ENCODE results near the gene MECP2.

Gene MECP2

DNA sequence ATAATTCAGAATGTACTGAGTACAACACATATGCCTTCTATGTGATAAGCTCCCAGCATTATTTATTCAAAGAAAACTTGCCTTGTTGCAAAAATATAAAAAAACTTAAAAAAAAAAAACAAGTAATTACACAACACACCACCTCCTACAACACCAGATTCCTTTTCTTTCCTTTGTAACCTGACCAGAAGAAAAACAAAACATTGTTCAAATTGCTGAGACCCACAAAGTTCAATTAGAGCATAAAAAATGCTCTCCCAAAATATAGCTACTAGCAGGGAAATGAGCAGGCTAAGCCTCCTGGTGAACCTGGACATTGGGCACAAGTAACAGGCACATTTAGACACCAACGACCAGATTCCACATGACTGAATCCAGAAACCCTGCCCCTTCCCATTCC, 38.3 kb downstream of the MECP2 start:
- no peak for DNase-seq

DNA sequence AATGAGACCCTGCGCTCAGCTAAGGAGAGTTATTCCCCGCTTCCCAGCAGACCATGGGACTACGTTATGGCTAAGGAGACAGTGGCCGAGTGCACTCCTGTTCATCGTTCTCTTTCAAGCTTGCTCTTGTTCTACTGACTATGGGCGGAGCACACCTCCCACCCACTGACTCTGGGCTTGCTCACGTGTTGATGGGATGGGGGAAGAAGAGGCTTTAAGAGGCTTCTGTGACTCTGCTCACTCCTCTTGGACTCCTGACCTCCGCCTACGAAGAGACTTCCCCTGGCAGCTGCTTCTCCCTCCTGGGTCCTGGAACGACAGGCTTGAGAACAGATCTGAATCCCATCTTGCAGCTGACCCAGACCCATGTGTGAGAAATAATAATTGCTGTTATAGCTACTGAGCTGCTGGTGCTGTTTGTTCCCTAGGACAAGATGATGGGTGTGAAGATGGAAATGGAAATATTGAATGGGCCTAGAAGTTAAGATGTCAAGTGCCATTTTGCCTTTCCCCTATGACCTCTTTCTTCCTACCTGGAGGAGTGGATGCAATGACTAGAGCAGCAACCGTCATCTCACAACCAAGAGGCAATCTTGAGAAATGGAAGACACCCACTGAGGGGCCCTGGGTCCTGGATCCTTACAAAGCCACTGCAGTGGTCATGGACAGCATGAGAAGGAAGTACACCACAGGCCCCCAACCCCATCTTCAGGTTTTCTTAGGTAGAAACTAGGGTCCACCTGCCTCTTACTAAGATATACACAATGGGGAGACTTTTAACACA, 39.1 kb downstream of the MECP2 start:
- no peak for DNase-seq

- no peak for DNase-seq
Measured at GRCh38 chrX:154057791-154058190, 39.7 kb downstream of the MECP2 start.

- no peak for DNase-seq
Measured at GRCh38 chrX:154056770-154057241, 40.7 kb downstream of the MECP2 start.

- DNase-seq = peak; percentile 54
Measured at GRCh38 chrX:154051201-154051810, 46.2 kb downstream of the MECP2 start.

DNA sequence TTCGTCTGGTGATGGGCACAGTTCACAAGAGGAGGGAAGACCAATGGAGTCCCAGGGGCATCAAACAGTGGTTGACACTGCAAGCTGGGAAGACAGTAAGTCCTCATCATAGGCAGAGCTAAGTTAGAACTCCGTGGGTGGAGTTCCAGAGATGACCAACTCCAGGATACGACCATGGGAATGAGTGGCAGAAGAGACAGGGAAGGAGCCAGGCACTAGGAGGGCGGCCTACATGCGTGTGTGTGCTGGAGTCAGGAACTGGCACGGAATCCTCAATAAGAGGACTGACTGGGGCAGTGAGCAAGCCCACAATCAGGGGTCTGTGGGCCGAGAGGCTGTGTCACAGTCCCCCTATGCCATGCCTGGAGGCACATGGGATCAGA, 47.4 kb downstream of the MECP2 start:
- DNase-seq = no peak

- DNase-seq = no peak
Measured at GRCh38 chrX:154049209-154050112, 48.1 kb downstream of the MECP2 start.

DNA sequence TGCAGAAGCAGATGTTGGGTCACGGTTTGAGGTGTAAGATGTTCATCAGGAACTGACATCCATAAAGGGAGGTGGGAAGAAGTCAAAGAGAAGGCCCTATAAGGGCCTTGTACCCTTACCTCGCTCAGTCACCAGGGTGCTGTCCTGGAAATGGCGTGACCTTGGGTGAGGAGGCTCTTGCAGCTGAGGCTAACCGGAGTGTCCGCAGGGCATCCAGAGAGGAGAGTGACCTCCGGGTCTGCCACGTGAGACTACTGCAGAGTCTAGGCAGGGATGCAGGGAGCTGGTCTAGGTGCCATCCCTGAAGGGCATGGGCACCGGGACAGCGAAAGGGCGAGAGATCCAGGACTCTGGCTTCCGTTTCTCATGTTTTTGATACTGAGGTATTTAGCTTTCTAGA, 49.1 kb downstream of the MECP2 start:
- DNase-seq = no peak

DNA sequence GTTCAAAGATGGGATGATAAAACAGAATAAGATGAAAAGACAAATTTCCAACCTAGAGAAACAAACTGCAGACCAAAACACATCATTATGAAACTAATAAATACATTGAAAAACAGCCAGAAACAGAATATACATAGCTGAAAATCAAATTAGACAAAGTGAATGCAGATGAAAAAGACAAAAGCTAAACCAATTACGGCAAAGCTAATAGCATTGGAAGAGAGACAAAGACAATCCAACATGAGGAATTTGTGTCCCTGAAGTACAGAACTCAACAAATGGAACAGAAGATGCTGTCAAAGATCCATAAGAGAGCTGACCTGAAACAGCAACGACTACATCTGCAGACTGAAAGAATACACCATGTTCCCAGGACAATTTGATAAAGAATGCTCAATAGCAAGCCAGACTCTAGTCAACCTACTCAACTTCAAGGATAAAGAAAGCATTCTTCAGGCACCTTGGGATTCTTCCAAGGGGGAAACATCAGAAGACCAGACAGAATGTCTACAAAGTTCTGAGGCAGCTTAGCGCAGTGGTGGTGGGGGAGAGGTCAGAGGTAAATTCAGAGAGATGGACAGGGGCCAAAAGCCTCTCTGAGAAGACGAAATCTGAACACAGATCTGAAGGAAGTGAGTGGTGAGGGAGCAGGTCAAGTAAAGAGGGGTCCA, 50.4 kb downstream of the MECP2 start:
- no peak for DNase-seq

DNA sequence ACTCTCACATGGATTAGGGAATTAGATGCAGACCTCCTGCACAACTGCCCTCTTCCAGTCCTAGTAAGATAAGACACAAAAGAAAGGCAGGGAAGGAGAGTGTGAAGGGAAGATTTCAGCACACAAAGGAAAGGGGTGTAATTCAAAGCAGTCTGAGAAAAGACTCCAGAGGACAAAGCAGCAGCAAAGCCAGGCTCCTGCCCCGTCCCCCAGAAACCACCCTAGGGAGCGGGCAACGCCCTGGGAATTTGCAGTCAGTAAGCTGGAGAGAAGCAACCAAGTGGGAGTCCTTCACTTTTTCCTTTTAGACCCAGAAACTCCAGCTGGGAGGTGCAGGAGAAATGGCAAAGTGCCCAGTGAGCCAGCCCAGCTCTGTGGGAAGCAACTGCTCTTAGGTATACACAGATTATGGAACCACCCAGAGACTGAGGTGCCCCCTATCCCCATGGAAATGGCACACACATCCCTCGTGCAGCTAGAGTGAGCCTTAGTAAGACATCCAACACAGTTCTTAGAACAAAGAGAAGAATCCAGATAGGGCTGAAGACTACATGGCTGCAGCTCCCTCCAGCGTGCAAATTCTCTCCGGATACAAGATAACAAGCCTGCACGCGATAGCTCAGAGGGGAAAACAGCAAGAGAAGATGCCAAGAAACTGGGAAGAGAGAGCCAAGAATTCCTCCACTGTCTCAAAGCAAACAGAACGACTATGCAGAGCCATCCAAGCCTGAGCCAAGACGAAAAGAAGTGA, 51.3 kb downstream of the MECP2 start:
- DNase-seq = no peak

DNA sequence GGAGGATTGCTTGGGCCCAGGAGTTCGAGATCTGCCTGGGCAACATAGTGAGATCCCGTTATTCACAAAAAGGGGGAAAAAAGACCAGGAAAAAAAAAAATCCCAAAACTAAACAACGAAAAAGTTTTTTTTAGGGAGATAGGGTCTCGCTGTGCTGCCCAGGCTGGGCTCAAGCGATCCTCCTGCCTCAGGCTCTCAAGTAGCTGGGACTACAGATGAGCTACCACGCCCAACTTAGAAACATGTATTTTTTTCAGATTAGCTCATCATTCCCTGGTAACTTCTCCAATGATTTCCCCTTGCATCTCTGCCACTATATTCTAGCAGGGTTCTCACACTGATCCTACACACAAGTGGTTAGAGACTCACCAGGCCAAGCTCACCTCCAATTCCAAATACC, 53.4 kb downstream of the MECP2 start:
- DNase-seq = no peak

DNA sequence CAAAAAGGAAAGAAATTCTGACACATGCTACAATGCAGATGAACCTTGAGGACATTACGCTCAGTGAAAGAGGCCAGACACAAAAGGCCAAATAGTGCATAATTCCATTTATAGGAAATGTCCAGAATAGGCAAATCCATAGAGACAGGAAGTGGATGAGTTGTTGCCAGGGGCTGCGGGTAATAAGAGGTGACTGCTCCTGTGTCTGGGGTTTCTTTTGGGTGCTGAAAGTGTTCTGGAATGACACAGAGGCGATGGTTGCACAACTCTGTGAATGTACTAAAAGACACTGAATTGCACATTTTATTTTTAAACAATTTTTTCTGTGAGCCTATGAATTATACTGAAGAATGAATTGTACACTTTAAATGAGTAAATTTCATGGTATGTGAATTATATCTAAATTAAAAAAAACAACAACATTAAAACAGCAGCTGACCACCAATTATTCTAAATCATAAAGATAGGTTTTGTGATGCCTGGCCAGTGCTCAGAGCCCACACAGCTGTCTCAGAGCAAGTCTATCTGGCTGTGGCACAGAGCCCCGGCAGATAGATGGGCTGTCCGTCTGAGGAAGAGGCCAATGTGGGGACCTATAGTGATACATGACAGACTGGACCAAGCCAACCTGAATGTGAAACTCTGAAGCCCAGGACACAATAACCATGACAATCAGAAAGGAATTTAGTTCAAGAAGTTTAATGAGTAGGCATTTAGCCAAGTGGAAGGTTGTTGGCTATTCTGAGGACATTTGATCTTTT, 54.3 kb downstream of the MECP2 start:
- no peak for DNase-seq

- DNase-seq = no peak
Measured at GRCh38 chrX:154040863-154041262, 56.7 kb downstream of the MECP2 start.

GRCh38 chrX:154040307-154040756, 57.2 kb downstream of the MECP2 start:
- no peak for DNase-seq

DNA sequence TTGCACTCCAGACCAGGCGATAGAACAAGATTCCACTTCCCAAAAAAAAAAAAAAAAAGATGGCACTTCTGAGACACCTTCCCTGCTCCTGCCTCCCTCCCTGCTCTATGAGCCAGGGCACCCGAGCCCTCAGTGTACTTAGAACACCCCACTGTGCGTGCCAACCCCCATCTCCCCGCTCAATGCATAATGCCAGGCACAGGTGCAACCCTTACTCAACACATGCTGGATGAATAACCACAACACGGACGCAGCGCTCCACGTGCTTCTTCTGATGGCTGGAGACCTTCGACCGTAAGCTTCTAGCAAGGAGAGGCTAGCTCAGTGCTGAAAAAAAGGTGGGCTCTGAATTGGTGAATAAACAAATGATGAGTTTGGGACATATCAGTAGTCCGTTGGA, 57.9 kb downstream of the MECP2 start:
- DNase-seq = no peak

- no peak for DNase-seq
Measured at GRCh38 chrX:154038656-154039055, 58.9 kb downstream of the MECP2 start.

- DNase-seq = no peak
Measured at GRCh38 chrX:154037754-154038153, 59.8 kb downstream of the MECP2 start.

DNA sequence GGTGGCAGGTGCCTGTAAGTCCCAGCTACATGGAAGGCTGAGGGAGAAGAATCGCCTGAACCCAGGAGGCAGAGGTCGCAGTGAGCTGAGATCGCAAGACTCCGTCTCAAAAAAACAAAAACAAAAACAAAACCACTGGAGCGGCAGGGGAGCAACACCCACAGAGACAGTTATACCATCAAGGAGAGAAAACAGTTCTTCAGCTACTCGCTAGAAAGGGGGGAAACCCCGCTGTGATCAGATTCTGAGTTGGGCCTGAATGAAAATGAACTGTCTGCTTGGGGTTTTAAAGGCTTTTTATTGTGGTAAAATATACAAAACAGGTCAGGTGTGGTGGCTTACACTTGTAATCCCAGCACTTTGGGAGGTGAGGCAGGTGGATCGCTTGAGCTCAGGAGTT, 61.0 kb downstream of the MECP2 start:
- DNase-seq = no peak

GRCh38 chrX:154033848-154034247, 63.7 kb downstream of the MECP2 start:
- DNase-seq = no peak

DNA sequence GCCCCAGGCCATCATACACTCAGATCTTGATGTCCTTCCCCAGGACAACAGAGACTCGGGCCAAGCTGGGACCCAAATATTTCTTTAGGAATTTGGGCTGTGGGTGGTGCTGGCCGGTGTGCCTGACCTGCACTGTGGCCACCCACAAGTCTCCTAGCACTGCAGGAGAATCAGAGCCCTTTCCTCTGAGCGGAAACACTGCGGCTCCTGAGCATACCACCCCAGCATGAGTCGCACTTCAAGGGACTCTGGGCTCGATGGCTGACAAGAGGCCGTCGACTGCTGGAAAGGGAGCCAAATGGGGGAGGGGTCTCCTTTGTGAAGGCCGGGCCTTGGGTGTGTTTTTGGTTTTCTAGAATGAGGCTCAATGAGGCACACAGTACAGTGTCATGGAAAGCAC, 64.9 kb downstream of the MECP2 start:
- no peak for DNase-seq

GRCh38 chrX:154032160-154032559, 65.4 kb downstream of the MECP2 start:
- DNase-seq = no peak
